H9 (cell line): Measurements from ENCODE around the gene C2orf80. TPM values are rescaled to one million over a fixed set of nuclear protein-coding genes. Genes with fewer than 3 reads are reported as not detected.
"Not testable (repeated sequence)": the region's sequence is repeated elsewhere in the genome, so short reads cannot be mapped to it uniquely, and the experiment has no call there.

Source experiments
- DNase-seq: peaks from one replicate; pipeline ENCODE4 v3.0.0-alpha.2; 2017
- H2AFZ ChIP-seq: one replicate; pipeline ENCODE4 v1.6.1; 2013; ENCODE audit warnings: mild to moderate bottlenecking, low read length, control low read depth, moderate library complexity
- H2AK5ac ChIP-seq: 2 replicates; pipeline ENCODE4 v1.6.1; 2013; ENCODE audit warnings: low read length, control low read depth, mixed read lengths; ENCODE audit not compliant: insufficient read length
- H2BK120ac ChIP-seq: one replicate; pipeline ENCODE4 v1.6.1; 2013; ENCODE audit warnings: low read depth, mild to moderate bottlenecking, low read length, control low read depth, inconsistent platforms; ENCODE audit not compliant: poor library complexity, severe bottlenecking
- H2BK12ac ChIP-seq: 2 replicates; pipeline ENCODE4 v1.6.1; 2013; ENCODE audit warnings: low read length, control low read depth, mixed read lengths, low read depth; ENCODE audit not compliant: insufficient read length
- H2BK15ac ChIP-seq: 2 replicates; pipeline ENCODE4 v1.6.1; 2013; ENCODE audit warnings: low read depth, low read length, control low read depth
- H2BK20ac ChIP-seq: one replicate; pipeline ENCODE4 v1.6.1; 2013; ENCODE audit warnings: low read depth, mild to moderate bottlenecking, low read length, control low read depth, inconsistent platforms; ENCODE audit not compliant: poor library complexity, severe bottlenecking
- H2BK5ac ChIP-seq: 2 replicates; pipeline ENCODE4 v1.6.1; 2013; ENCODE audit warnings: low read length, control low read depth, mixed read lengths; ENCODE audit not compliant: insufficient read length
- H3K14ac ChIP-seq: 2 replicates; pipeline ENCODE4 v1.6.1; 2013; ENCODE audit warnings: low read length, control low read depth; ENCODE audit not compliant: insufficient read depth
- H3K18ac ChIP-seq: 2 replicates; pipeline ENCODE4 v1.6.1; 2013; ENCODE audit warnings: low read depth, mild to moderate bottlenecking, mixed read lengths, low read length, control low read depth; ENCODE audit not compliant: insufficient read length
- H3K23ac ChIP-seq: 2 replicates; pipeline ENCODE4 v1.6.1; 2013; ENCODE audit warnings: low read length, control low read depth, mixed read lengths, low read depth; ENCODE audit not compliant: insufficient read length
- H3K23me2 ChIP-seq: 2 replicates; pipeline ENCODE4 v1.6.1; 2013; ENCODE audit warnings: low read depth, mild to moderate bottlenecking, mixed read lengths, low read length, control low read depth; ENCODE audit not compliant: insufficient read length, poor library complexity, severe bottlenecking
- H3K27ac ChIP-seq: 2 replicates; pipeline ENCODE4 v1.5.1; 2013; ENCODE audit warnings: low read length, control low read depth, mixed read lengths, low read depth; ENCODE audit not compliant: insufficient read length
- H3K27me3 ChIP-seq: 2 replicates; pipeline ENCODE4 v1.6.1; 2013; ENCODE audit warnings: low read length, control low read depth, inconsistent platforms; ENCODE audit not compliant: insufficient read depth
- H3K4ac ChIP-seq: 2 replicates; pipeline ENCODE4 v1.6.1; 2013; ENCODE audit warnings: low read depth, mild to moderate bottlenecking, control low read depth, inconsistent platforms, low read length, moderate library complexity
- H3K4me1 ChIP-seq: 2 replicates; pipeline ENCODE4 v1.6.1; 2013; ENCODE audit warnings: low read length, control low read depth, inconsistent platforms; ENCODE audit not compliant: insufficient read depth
- H3K4me2 ChIP-seq: 2 replicates; pipeline ENCODE4 v1.6.1; 2013; ENCODE audit warnings: low read length, control low read depth, mixed read lengths; ENCODE audit not compliant: insufficient read length, insufficient read depth
- H3K56ac ChIP-seq: 2 replicates; pipeline ENCODE4 v1.6.1; 2013; ENCODE audit warnings: low read depth, mild to moderate bottlenecking, mixed read lengths, low read length, control low read depth; ENCODE audit not compliant: insufficient read length
- H3K79me1 ChIP-seq: 2 replicates; pipeline ENCODE4 v1.6.1; 2013; ENCODE audit warnings: low read depth, mild to moderate bottlenecking, moderate library complexity, low read length, control low read depth, inconsistent platforms; ENCODE audit not compliant: insufficient read depth, poor library complexity, severe bottlenecking
- H3K79me2 ChIP-seq: 2 replicates; pipeline ENCODE4 v1.6.1; 2013; ENCODE audit warnings: low read length, control low read depth, inconsistent platforms; ENCODE audit not compliant: insufficient read depth
- H3K9ac ChIP-seq: 2 replicates; pipeline ENCODE4 v1.6.1; 2013; ENCODE audit warnings: low read length, control low read depth, mixed read lengths; ENCODE audit not compliant: insufficient read length; ENCODE audit errors: extremely low read depth
- H3K9me3 ChIP-seq: one replicate; pipeline ENCODE4 v1.6.1; 2013; ENCODE audit warnings: low read depth, low read length, inconsistent platforms; ENCODE audit not compliant: control insufficient read depth
- H3T11ph ChIP-seq: one replicate; pipeline ENCODE4 v1.6.1; 2013; ENCODE audit warnings: mild to moderate bottlenecking, low read length, control low read depth, inconsistent platforms
- H4K20me1 ChIP-seq: one replicate; pipeline ENCODE4 v1.6.1; 2013; ENCODE audit not compliant: control insufficient read depth, insufficient read length, insufficient read depth
- H4K5ac ChIP-seq: 2 replicates; pipeline ENCODE4 v1.6.1; 2013; ENCODE audit warnings: low read depth, mild to moderate bottlenecking, mixed read lengths, low read length, control low read depth; ENCODE audit not compliant: insufficient read length
- H4K8ac ChIP-seq: replicated peaks from 2 replicates; pipeline ENCODE4 v1.6.1; 2013; ENCODE audit warnings: low read length, control low read depth, mixed read lengths, low read depth; ENCODE audit not compliant: insufficient read length
- H4K91ac ChIP-seq: 2 replicates; pipeline ENCODE4 v1.6.1; 2013; ENCODE audit warnings: low read depth, mild to moderate bottlenecking, moderate library complexity, mixed read lengths, low read length, control low read depth; ENCODE audit not compliant: insufficient read length
- H3K27ac Mint-ChIP-seq, 3 experiments: 2 replicates in 2 of 3; 3 replicates in 1 of 3; pipeline ENCODE4 v1.8.0; 2020 to 2021; ENCODE audit warnings: mixed read lengths in 3 of 3, mild to moderate bottlenecking in 1 of 3, moderate library complexity in 1 of 3
- H3K27me3 Mint-ChIP-seq: 2 replicates; pipeline ENCODE4 v1.8.0; 2021; ENCODE audit warnings: low read depth, mild to moderate bottlenecking, moderate library complexity, mixed read lengths
- H3K36me3 Mint-ChIP-seq, 3 experiments: 2 replicates in 2 of 3; 3 replicates in 1 of 3; pipeline ENCODE4 v1.8.0; 2020 to 2021; ENCODE audit warnings: low read depth in 3 of 3, mixed read lengths in 3 of 3; ENCODE audit not compliant: insufficient read depth in 1 of 3
- H3K4me1 Mint-ChIP-seq, 2 experiments: 2 replicates each; pipeline ENCODE4 v1.8.0; 2020; ENCODE audit warnings: mixed read lengths in 2 of 2
- H3K4me3 Mint-ChIP-seq, 2 experiments: 2 replicates in 1 of 2; 3 replicates in 1 of 2; pipeline ENCODE4 v1.8.0; 2020 to 2021; ENCODE audit warnings: mild to moderate bottlenecking in 2 of 2, mixed read lengths in 2 of 2, moderate library complexity in 1 of 2
- H3K9me3 Mint-ChIP-seq, 2 experiments: 2 replicates in 1 of 2; 3 replicates in 1 of 2; pipeline ENCODE4 v1.8.0; 2020; ENCODE audit warnings: mild to moderate bottlenecking in 2 of 2, mixed read lengths in 2 of 2, moderate library complexity in 1 of 2
- WGBS: extraction: QIAGEN DNeasy Blood & Tissue Kit; methylation state at CpG from one replicate; pipeline ENCODE4 v1.1.7; 2013; ENCODE audit warnings: missing lambda C conversion rate, low lambda C conversion rate, mixed read lengths; ENCODE audit not compliant: insufficient read length; ENCODE audit errors: extremely low coverage; 5-methylcytosine and 5-hydroxymethylcytosine counted together
- total RNA-seq: library from RNA; stranded (reverse); gene quantifications from 2 replicates; pipeline ENCODE4 v1.2.1, GENCODE V29; 2021
- TF ChIP-seq, protein P1 (sequence below): fragments of 200-600 bp; sonication (generic); conservative IDR thresholded peaks from 3 replicates; pipeline ENCODE4 v1.8.0; 2021; ENCODE audit warnings: antibody characterized with exemption, mild to moderate bottlenecking

C2orf80 gene
- total RNA-seq, 1 experiment from 2014 or later = not detected

- no peaks in the 10 kb centered on the region; a peak in 1 of 4 replicates for H3K4me1 Mint-ChIP-seq
- Histone ChIP-seq H3T11ph (no peak overlapping the region), H2AFZ (no peak overlapping the region), H3K23ac (no peak overlapping the region), H3K4me2 (no peak overlapping the region), H2BK15ac (no peak overlapping the region), H2AK5ac (no peak overlapping the region), H4K91ac (no peak overlapping the region), H4K20me1 (no peaks in the 10 kb centered on the region), H4K8ac (no peak overlapping the region), H3K79me2 (no peaks in the 10 kb centered on the region), H3K56ac (no peak overlapping the region), H3K27ac (no peak overlapping the region), H3K14ac (no peak overlapping the region), H2BK12ac (no peak overlapping the region), H3K23me2 (no peaks in the 10 kb centered on the region), H2BK120ac (no peak overlapping the region), H3K18ac (no peak overlapping the region), H3K27me3 (no peaks in the 10 kb centered on the region), H3K4ac (no peak overlapping the region), H2BK5ac (no peak overlapping the region), H3K4me1 (no peaks in the 10 kb centered on the region), H3K9me3 (no peaks in the 10 kb centered on the region), H3K79me1 (no peaks in the 10 kb centered on the region), H2BK20ac (no peak overlapping the region), H3K9ac (no peak overlapping the region), H4K5ac (no peak overlapping the region)
- peaks cover 2 to 3% of the 10 kb centered on the region in 2 experiments; a peak in 2 of 5 replicates for H3K9me3 Mint-ChIP-seq
- no peaks in the 10 kb centered on the region for H3K27me3 Mint-ChIP-seq
- TF ChIP-seq, protein P1, sequence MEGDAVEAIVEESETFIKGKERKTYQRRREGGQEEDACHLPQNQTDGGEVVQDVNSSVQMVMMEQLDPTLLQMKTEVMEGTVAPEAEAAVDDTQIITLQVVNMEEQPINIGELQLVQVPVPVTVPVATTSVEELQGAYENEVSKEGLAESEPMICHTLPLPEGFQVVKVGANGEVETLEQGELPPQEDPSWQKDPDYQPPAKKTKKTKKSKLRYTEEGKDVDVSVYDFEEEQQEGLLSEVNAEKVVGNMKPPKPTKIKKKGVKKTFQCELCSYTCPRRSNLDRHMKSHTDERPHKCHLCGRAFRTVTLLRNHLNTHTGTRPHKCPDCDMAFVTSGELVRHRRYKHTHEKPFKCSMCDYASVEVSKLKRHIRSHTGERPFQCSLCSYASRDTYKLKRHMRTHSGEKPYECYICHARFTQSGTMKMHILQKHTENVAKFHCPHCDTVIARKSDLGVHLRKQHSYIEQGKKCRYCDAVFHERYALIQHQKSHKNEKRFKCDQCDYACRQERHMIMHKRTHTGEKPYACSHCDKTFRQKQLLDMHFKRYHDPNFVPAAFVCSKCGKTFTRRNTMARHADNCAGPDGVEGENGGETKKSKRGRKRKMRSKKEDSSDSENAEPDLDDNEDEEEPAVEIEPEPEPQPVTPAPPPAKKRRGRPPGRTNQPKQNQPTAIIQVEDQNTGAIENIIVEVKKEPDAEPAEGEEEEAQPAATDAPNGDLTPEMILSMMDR = no peak
- WGBS = no CpG with 5 or more reads among the region's 3 CpGs
- H3K27ac Mint-ChIP-seq = no peak overlapping the region
- no peak overlapping the region for H3K4me3 Mint-ChIP-seq
- DNase-seq = no peak
- H3K36me3 Mint-ChIP-seq = peaks cover 0 to 2% (median 0%) of the 10 kb centered on the region in 3 experiments; a peak in 1 of 7 replicates
These were observed 70.9 kb downstream of the C2orf80 start for GRCh38 chr2:208118918-208119317.

GRCh38 chr2:208117390-208117789 is 72.4 kb downstream of the C2orf80 start:
- not testable (repeated sequence) for H4K8ac ChIP-seq, H3K79me2 ChIP-seq, H4K91ac ChIP-seq, H3K9me3 ChIP-seq, H2AFZ ChIP-seq, H3K4ac ChIP-seq, H3K9ac ChIP-seq, H3K23me2 ChIP-seq, H2BK5ac ChIP-seq, H3K4me2 ChIP-seq, H3K36me3 Mint-ChIP-seq, H3K27me3 Mint-ChIP-seq, H3K27me3 ChIP-seq, H2BK15ac ChIP-seq, H3K79me1 ChIP-seq, H2BK20ac ChIP-seq, H3K9me3 Mint-ChIP-seq, H3K56ac ChIP-seq, H3K27ac ChIP-seq, H3K4me1 ChIP-seq, H2BK12ac ChIP-seq, H2BK120ac ChIP-seq, H2AK5ac ChIP-seq, H3K27ac Mint-ChIP-seq, H3K18ac ChIP-seq, H4K5ac ChIP-seq, DNase-seq, H4K20me1 ChIP-seq, H3T11ph ChIP-seq, H3K14ac ChIP-seq, H3K4me3 Mint-ChIP-seq, H3K23ac ChIP-seq
- WGBS = no CpG with 5 or more reads among the region's 11 CpGs
- peaks cover 12 to 13% of the 10 kb centered on the region in 2 experiments for H3K4me1 Mint-ChIP-seq
